ENCODE data around the gene E2F4.

E2F4 gene

GRCh38 chr16:67194260-67194659 lies 2.3 kb downstream of the E2F4 start:
- no peak for DNase-seq

DNA sequence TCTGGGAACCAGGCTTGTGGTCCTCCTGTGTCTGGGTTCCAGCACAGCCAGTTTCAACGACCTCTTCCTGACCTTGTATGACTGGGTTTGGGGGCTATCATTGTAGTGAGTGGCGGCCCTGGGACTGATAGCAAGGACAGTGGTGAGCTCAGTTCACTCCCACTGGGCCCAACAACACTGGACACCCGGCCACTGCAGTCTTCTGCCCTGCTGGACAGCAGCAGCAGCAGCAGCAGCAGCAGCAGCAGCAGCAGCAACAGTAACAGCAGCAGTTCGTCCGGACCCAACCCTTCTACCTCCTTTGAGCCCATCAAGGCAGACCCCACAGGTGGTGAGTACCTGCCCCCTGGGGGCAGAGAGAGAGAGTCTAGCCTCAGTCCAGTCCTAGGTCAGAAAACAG lies 3.7 kb downstream of the E2F4 start:
- no peak for DNase-seq

GRCh38 chr16:67196881-67197280 lies 4.9 kb downstream of the E2F4 start:
- DNase-seq = no peak

GRCh38 chr16:67197704-67198103 lies 5.7 kb downstream of the E2F4 start:
- no peak for DNase-seq

DNA sequence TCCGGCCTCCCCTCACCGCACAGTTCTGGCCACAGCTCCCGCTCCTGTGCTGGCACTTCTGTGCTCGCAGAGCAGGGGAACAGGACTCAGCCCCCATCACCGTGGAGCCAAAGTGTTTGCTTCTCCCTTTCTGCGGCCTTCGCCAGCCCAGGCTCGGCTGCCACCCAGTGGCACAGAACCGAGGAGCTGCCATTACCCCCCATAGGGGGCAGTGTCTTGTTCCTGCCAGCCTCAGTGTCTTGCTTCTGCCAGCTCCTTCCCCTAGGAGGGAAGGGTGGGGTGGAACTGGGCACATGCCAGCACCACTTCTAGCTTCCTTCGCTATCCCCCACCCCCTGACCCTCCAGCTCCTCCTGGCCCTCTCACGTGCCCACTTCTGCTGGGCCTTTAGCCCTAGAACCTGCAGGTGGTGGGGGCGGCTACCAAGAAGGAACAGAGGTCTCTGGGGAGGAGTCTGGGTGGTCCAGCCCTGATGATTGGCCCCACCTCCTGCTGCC lies 6.3 kb downstream of the E2F4 start:
- no peak for DNase-seq

DNA sequence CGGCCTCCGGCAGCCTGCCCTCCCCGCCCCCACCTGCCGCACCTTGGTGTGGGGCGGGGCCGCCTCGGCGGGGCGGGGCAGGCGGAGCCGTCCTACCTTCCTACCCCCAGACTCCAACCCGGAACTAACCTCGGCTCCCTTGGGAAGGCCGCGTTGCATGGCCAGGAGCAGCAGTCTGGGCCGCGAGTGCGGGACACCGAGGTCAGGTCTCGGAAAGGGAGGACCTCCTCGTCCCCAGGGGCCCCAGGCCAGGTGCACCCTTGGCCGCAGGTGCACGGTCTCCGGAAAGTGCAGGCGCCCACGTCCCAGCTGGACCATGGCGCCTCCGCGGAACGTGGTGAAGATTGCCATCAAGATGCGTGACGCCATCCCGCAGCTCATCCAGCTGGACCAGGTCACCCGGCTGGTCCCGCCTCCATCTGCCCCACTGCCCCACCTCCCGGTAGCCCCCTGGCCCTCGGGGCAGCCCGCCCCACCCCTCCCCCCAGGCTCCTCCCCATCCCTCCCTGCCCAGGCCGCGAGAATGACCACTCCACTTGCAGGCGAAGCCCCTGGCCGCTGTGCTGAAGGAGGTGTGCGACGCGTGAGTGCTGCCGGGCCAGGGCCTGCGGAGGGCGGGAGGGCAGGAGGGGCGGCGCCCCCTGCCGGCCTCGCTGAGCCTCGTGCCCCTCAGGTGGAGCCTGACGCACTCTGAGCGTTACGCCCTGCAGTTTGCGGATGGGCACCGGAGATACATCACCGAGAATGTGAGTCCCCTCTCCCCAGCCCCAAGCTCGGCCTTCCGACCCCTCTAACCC lies 7.3 kb downstream of the E2F4 start, which contains the start of gene ELMO3:
ELMO3 (plus strand) TSS at position 121 of the 797 bp plus-strand sequence; CDS start at position 317, 196 bp downstream.
- DNase-seq = no peak

GRCh38 chr16:67199808-67200198 lies 7.8 kb downstream of the E2F4 start:
- no peak for DNase-seq

DNA sequence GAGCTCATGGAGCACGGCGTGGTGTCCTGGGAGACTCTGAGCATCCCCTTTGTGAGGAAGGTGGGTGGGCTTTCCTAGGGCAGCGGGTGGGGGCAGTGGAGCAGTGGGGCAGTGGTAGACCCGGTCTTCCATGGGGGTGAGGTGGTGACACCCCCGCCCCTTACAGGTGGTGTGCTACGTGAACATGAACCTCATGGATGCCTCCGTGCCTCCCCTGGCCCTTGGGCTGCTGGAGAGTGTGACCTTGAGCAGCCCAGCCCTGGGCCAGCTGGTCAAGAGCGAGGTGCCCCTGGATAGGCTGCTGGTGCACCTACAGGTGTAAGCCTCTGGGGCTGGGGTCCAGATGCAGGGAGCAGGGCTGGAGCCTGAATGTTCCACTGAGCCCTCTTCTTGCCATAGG lies 8.5 kb downstream of the E2F4 start:
- no peak for DNase-seq

DNA sequence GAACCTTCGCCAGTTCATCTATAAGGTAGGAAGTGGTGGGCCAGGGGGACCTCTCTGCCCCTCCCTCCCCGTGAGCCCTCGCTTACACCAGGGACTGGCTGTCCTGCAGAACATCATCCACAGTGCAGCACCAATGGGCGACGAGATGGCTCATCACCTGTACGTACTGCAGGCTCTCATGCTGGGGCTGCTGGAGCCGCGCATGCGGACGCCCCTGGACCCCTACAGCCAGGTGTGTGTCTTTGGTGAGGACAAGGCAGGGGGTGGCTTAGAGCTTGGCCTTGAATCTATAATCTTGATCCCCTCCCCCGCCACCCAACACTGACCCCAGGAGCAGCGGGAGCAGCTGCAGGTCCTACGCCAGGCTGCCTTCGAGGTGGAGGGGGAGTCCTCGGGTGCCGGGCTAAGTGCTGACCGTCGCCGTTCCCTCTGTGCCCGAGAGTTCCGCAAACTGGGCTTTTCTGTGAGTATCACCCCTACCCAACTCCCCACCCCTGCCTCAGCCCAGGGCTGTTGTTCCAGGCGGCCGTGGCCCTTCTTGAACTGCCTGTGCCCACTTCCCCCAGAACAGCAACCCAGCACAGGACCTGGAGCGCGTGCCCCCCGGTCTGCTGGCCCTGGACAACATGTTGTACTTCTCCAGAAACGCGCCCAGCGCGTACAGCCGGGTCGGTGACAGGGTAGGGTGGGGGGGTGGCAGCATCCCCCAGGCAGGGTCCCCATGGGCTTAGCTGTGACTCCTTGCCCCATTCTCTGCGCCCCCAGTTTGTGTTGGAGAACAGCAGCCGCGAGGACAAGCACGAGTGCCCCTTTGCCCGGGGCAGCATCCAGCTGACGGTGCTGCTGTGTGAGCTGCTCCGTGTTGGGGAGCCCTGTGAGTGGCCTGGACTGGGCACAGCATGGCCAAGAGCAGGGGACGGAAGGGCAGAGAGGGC lies 9.7 kb downstream of the E2F4 start:
- no peak for DNase-seq

DNA sequence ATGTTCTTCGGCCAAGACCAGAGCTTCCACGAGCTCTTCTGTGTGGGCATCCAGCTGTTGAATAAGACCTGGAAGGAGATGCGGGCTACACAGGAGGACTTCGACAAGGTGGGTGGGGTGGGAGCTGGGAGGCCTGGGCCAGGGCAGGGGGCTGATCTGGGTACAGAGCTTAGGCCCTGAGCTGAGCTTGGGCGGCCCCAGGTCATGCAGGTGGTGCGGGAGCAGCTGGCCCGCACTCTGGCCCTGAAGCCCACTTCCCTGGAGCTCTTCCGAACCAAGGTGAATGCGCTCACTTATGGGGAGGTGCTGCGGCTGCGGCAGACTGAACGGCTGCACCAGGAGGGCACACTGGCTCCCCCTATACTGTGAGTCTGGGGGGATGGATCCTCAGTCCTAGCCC lies 10.5 kb downstream of the E2F4 start:
- DNase-seq = no peak

DNA sequence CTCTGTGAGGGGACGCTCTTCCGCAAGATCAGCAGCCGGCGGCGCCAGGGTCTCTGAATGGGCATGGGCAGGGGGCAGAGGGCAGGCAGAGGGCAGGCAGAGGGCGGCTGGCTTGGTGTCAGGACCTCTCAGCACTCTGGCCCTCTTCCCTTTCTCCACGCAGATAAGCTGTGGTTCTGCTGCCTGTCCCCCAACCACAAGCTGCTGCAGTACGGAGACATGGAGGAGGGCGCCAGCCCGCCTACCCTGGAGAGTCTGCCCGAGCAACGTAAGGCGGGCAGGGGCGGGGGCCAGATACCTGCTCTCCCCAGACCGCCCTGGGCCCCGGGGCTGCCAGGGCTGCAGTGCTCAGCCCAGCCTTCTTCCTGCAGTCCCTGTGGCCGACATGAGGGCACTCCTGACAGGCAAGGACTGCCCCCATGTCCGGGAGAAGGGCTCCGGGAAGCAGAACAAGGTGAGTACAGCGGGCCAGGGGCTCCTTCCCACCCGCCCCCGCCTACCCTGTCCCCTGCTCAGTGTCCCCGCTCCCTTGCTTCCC lies 11.1 kb downstream of the E2F4 start:
- no peak for DNase-seq

DNA sequence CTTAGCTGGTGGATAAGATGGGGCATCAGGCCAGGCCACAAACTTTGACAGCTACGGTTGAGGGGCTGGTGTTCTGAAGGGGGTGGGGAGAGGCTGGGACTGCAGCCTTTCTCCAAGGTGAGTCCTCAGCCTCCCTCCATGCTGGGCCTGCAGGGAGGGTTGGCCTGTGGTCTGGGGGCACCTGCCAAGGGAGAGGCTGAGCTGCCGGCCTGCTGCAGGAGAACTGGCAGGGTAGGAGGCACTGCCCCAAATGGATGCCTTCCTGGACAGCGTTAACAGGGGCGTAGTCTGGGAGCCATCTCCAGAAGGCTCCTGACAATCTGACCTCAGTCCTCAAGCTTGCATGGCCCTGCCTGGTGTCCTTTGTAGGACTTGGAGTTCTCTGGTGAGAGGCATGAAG lies 12.1 kb downstream of the E2F4 start:
- no peak for DNase-seq

DNA sequence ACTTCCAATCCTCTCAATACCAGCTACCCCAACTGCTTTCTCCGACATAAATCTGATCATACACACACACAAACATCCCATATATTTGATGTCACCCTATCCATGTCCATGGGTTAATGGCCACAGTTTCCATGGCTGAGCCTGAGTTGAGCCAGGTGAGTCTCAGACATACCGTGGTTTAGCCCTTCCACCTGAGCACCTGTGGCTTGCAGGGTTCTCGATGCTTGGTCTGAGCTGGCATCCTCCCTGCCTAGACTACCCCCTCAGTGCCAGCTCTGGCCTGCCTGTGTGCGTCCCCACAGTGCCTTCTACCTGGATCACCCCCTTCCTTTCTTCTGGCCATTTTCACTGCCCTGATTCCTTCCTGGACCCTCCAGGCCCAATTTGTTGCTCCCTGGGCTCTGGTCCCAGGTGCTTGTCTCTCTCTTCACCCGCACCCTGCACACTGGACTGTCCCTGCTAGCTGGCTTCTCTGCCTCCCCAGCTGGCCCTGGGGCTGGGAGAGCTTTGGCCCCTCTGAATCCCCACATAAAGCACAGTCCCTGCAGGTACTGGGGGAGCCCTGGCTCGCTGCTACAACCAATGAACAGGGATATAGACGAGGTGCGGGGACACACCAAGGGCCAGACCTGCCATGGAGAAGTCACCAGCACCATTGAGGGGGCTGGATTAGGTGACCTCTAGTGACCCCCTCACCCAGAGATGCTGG lies 14.3 kb downstream of the E2F4 start:
- DNase-seq = no peak

DNA sequence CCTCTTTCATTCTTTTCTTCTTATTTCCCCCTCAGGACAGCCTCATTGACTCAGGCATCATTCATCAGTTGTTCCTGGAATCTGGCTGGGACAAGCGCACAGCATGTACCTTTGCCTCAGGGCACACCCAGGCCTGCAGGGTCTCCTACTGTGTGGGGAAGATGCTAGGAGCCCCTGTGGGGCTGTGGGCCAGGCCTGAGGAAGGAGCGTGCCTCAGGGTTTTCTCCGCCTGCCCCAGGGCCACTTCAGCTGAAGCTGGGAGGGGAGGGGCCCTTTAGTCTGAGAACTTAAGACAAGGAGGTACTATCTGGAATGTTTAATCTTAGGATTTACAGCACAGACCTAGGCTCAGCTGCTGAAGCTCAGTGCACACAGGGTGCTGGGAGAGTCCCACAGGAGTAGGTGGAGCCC lies 14.9 kb downstream of the E2F4 start:
- DNase-seq = no peak

GRCh38 chr16:67207249-67208091 lies 15.5 kb downstream of the E2F4 start:
- no peak for DNase-seq

DNA sequence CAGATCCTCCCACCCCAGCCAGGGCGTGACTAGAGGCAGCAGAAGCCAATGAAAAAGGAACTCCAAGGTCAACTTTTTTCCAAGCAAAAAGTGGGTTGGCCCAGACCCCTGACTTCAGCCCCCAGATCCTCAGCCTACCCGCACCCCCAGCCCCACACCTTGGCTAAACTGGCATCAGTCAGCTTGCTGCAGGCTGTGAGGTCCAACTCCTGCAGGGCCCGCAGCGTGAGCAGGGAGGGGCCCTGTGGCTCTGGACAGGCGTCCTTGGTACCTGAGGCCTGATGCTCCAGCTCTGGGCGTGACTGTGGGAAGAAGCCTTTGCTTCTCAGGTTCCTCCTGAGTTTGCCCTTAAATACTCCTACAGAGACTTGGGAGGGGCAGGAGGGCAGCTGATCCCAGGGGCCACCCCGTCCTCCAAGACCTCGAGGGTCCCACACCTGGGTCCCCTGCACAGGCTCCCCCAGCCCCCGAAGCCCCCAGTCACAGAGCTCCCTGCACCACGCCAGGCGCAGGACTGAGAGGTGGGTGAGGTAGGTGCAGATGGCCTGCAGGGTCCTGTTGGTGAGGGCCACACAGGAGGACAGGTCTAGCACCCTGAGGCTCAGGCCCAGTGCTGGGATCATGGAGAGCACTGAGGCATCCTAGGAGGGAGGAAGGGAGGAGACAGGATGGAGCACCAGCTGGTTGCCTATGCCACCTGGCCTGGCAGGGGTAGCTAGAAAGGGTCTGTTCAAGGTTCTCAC lies 16.4 kb downstream of the E2F4 start:
- DNase-seq = no peak

- DNase-seq = no peak
Observed at GRCh38 chr16:67209565-67209964, 17.6 kb downstream of the E2F4 start.

- DNase-seq = no peak
Observed at GRCh38 chr16:67210069-67210937, 18.3 kb downstream of the E2F4 start.

- DNase-seq = no peak
Observed at GRCh38 chr16:67211674-67212073, 19.7 kb downstream of the E2F4 start.

- DNase-seq = no peak
Observed at GRCh38 chr16:67212766-67213165, 20.8 kb downstream of the E2F4 start.

Measured in NCI-H510A (cell line).